Measurements from ENCODE around the gene PPP2R2D. TPM values are rescaled to one million over a fixed set of nuclear protein-coding genes. Genes with fewer than 3 reads are reported as not detected.

The PPP2R2D gene
- total RNA-seq, 1 donor from 2014 or later = 36.9 TPM

DNA sequence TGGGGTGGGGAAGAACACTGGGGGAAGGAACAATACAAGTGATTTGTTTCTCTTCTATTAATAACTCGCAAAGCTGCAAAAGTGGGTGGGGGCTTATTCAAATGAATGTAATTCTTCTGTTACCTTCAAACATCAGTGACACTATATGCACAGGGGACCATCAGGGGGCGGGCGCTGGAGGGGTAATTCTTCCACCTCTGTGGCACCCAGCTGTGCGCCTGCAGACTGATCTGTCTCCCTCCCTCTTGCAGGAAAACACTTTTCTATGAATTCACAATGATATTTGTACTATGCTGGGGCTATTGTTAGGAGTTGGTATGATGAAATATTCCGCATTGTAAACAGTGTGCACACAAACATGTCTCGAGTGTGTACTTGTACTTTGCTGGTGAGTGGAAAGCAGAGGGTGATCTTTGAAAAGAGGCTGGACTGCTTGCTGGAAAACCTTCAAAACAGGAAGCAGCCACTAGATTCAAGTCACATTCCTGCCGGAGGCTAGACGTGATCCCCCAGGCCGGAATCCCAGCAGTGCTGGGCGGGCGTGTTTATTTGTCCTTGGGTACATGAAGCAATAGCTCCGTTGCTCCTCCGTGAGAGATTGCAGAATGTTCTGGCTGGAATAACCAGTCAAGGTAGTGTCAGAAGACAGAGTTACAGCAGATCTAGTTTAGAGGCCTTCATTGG, 96.7 kb downstream of the PPP2R2D start:
- TF ChIP-seq CTCF (IDR thresholded peaks at IDR 0.05; ENCODE audit: unreplicated experiment) = no peak
- peak; percentile 62 for DNase-seq (ENCODE audit: low spot score)
- Mint-ChIP-seq H3K4me1 (ENCODE audit: unreplicated experiment) (peaks cover 22% of the 10 kb centered on the region), H3K27me3 (ENCODE audit: unreplicated experiment) (peaks cover 4% of the 10 kb centered on the region), H3K4me3 (ENCODE audit: unreplicated experiment) (no peak overlapping the region), H3K9me3 (ENCODE audit: unreplicated experiment) (no peaks in the 10 kb centered on the region), H3K36me3 (ENCODE audit: low read depth, unreplicated experiment) (no peaks in the 10 kb centered on the region), H3K27ac (ENCODE audit: unreplicated experiment) (peak overlapping the region; percentile 14)

- Mint-ChIP-seq H3K4me1 (ENCODE audit: unreplicated experiment) (peaks cover 22% of the 10 kb centered on the region), H3K9me3 (ENCODE audit: unreplicated experiment) (no peaks in the 10 kb centered on the region), H3K36me3 (ENCODE audit: low read depth, unreplicated experiment) (no peaks in the 10 kb centered on the region), H3K27ac (ENCODE audit: unreplicated experiment) (peak overlapping the region; percentile 76), H3K4me3 (ENCODE audit: unreplicated experiment) (no peak overlapping the region), H3K27me3 (ENCODE audit: unreplicated experiment) (peaks cover 4% of the 10 kb centered on the region)
- no peak for TF ChIP-seq CTCF (IDR thresholded peaks at IDR 0.05; ENCODE audit: unreplicated experiment)
- no peak for DNase-seq (ENCODE audit: low spot score)
These were observed 97.4 kb downstream of the PPP2R2D start for GRCh38 chr10:131998050-131998844.

- no peak for TF ChIP-seq CTCF (IDR thresholded peaks at IDR 0.05; ENCODE audit: unreplicated experiment)
- no peak for DNase-seq (ENCODE audit: low spot score)
- no peak overlapping the region for H3K4me3 Mint-ChIP-seq (ENCODE audit: unreplicated experiment)
- H3K4me1 Mint-ChIP-seq (ENCODE audit: unreplicated experiment) = peaks cover 22% of the 10 kb centered on the region
- H3K27me3 Mint-ChIP-seq (ENCODE audit: unreplicated experiment) = peaks cover 4% of the 10 kb centered on the region
- H3K36me3 Mint-ChIP-seq (ENCODE audit: low read depth, unreplicated experiment) = no peaks in the 10 kb centered on the region
- no peaks in the 10 kb centered on the region for H3K9me3 Mint-ChIP-seq (ENCODE audit: unreplicated experiment)
- H3K27ac Mint-ChIP-seq (ENCODE audit: unreplicated experiment) = no peak overlapping the region
These were observed 98.3 kb downstream of the PPP2R2D start for GRCh38 chr10:131998845-131999681.

DNA sequence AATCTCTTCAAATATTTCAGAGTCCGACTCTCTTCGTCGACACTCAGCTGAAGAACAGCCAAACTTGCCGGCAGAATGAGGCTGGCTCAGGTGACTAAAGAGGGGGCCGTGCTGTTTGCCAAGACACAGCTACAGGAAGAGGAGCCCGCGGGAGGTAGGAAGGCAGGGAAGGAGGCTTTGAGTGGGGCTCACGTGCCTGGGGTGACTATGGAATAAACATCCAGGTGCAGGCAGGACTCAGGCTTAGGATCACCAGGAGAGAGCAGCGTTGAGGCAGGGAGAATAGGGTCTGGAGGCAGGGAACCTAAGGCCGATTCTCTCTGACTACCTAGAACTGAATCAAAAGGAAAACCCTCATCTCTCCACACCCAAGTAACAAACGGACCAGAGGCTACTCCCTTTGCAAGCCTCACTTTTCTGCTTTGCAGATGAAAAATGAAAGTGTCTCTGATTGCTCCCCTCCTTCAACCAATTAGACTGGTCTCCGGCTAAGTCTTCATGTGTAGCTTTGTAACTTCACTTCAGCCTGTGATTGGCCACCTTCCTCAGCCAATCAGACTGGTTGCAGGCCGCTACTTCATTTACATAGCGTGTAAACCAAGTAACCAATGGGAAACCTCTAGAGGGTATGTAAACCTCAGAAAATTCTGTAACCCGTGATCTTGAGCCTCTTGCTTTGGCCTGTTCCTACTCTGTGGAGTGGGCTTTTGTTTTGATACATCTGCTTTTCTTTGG, 100.6 kb downstream of the PPP2R2D start:
- no peak for DNase-seq (ENCODE audit: low spot score)
- Mint-ChIP-seq H3K4me1 (ENCODE audit: unreplicated experiment) (peaks cover 22% of the 10 kb centered on the region), H3K4me3 (ENCODE audit: unreplicated experiment) (no peak overlapping the region), H3K27ac (ENCODE audit: unreplicated experiment) (no peak overlapping the region), H3K27me3 (ENCODE audit: unreplicated experiment) (peaks cover 8% of the 10 kb centered on the region), H3K9me3 (ENCODE audit: unreplicated experiment) (no peaks in the 10 kb centered on the region), H3K36me3 (ENCODE audit: low read depth, unreplicated experiment) (no peaks in the 10 kb centered on the region)
- TF ChIP-seq CTCF (IDR thresholded peaks at IDR 0.05; ENCODE audit: unreplicated experiment) = no peak

Data from endothelial cell (in vitro differentiated cells).